GM18861 (cell line): Measurements from ENCODE around the gene CEMIP2.
"Not testable (repeated sequence)": the region's sequence is repeated elsewhere in the genome, so short reads cannot be mapped to it uniquely, and the experiment has no call there.

Experiments
- ATAC-seq: cut with Tn5 transposase; IDR thresholded peaks from one replicate; pipeline ENCODE4 v1.9.1; 2021; ENCODE audit not compliant: unreplicated experiment

Gene CEMIP2, protein sequence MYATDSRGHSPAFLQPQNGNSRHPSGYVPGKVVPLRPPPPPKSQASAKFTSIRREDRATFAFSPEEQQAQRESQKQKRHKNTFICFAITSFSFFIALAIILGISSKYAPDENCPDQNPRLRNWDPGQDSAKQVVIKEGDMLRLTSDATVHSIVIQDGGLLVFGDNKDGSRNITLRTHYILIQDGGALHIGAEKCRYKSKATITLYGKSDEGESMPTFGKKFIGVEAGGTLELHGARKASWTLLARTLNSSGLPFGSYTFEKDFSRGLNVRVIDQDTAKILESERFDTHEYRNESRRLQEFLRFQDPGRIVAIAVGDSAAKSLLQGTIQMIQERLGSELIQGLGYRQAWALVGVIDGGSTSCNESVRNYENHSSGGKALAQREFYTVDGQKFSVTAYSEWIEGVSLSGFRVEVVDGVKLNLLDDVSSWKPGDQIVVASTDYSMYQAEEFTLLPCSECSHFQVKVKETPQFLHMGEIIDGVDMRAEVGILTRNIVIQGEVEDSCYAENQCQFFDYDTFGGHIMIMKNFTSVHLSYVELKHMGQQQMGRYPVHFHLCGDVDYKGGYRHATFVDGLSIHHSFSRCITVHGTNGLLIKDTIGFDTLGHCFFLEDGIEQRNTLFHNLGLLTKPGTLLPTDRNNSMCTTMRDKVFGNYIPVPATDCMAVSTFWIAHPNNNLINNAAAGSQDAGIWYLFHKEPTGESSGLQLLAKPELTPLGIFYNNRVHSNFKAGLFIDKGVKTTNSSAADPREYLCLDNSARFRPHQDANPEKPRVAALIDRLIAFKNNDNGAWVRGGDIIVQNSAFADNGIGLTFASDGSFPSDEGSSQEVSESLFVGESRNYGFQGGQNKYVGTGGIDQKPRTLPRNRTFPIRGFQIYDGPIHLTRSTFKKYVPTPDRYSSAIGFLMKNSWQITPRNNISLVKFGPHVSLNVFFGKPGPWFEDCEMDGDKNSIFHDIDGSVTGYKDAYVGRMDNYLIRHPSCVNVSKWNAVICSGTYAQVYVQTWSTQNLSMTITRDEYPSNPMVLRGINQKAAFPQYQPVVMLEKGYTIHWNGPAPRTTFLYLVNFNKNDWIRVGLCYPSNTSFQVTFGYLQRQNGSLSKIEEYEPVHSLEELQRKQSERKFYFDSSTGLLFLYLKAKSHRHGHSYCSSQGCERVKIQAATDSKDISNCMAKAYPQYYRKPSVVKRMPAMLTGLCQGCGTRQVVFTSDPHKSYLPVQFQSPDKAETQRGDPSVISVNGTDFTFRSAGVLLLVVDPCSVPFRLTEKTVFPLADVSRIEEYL (N-terminal part only)

DNA sequence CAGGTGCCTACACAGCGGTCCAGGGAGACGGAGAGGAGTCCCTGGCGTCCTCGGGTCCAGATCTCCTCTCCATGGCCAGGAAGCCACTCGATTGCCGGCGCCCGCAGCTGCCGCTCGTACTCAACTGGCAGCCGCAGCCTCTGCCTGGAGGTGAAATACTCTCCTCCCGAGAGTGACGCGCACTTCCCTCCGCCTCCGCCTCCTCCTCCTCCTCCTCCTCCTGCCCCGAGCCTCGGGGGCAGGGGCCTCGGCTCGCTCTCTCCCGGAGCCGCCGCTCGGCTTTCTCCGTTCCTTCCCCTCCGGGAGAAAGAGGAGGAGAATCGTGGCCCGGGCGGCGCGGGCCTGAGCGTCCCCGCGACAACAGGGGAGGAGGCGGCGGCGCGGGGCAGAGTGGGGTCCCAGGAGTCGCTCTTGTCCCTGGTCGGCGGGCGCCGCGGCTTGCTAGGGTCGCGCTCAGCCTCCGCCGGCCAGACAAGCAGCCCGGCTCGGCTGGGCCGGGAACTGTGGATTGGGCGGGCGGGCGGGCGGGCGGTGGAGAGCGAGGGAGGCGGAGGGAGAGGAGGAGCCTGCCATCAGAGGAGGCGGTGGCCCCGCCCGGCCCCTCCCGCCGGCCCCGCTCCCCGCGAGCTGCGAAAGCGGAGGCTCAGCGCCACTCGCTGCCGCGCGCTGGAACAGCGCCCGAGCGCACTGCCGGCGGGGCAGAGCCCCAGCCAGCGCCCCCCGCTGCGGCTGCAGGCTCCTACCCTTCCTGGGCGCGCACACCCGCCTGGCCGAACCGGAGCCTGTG lies at the start of gene CEMIP2:
TSS of gene CEMIP2 (minus strand) at position 126 of the 787 bp plus-strand sequence. CDS start 18,140 bp downstream, outside the sequence.
- ATAC-seq = peak; percentile 62

DNA sequence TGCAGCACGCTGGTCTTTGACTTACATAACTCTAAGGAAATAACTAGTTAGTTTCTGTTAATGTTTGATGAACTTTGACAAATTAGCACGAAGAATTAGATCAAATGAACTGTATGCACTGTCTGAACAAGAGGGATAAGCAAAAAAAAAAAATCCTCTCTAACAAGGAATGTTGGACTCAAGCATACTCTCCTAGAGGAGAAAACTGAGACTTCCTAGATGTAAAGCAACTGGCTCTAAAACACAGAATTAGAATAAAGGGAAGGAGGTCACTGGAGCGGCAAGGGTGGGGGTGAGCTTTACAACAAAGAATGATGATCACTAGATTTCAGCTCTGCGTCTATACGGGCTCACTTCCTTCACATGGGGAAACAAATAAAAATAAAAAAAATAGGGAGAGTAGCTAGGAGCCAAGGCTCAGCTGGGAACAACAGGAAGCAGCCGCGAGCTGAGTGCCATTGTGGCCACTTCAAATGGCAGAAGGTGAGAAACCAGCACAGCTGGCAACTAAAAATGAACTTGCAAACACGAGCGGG lies 48.7 kb upstream of the CEMIP2 start:
- no peak for ATAC-seq

DNA sequence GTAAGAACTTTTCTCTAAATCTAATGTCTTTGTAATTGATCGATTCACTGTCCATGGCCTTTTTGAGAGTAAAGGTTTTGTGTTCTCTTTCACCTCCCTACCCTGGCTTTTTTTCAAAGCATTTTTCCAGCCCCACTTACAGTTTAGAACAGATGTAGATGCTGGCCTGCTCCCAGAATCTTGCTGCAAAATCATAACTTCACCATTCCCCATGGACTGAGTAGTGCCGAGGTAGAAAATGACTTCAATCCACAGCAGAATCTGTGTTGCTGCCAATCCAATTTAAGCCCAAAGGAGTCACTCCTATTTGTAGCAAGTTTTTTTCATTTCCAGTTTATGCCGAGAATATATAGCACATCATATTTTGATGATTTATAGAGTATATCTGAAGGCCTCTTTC lies 46.5 kb upstream of the CEMIP2 start:
- ATAC-seq = no peak

DNA sequence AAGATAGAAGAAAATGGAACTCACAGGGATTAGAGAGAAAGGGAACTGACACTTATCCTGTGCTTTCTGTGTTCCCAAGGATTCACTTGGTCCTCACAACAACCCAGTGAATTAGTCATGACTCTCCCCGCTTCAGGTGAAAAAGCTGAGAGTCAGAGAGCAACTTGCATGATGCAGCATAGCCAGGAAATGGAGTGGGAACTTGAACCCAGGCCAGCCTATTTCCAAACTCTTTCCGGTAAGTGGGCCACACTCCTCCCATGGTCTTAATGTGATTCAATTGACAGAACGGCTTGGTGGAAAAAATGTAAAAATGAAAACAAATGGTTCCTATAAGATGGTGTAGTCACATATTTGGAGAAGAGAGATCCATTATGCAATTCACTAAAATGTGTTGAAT lies 45.9 kb upstream of the CEMIP2 start:
- no peak for ATAC-seq

DNA sequence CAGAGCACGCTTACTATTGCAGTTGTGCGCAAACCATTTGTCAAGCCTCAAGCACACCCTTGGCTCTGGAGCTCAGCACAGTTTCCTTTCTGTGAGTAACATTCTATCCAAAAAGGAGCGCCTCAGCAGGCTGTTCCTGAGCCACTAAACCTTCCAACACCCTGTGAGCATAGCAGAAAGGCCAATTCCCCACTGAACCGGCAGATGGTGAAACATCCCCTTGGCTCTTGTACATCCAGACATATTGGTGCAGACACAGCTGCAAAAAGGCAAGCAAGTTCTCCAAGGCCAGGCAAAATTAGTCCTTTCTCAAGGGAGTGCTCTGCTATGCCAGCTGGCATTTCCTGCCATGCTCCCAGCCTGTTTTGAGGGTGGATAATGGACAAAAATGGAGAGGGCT lies 44.1 kb upstream of the CEMIP2 start:
- no peak for ATAC-seq

DNA sequence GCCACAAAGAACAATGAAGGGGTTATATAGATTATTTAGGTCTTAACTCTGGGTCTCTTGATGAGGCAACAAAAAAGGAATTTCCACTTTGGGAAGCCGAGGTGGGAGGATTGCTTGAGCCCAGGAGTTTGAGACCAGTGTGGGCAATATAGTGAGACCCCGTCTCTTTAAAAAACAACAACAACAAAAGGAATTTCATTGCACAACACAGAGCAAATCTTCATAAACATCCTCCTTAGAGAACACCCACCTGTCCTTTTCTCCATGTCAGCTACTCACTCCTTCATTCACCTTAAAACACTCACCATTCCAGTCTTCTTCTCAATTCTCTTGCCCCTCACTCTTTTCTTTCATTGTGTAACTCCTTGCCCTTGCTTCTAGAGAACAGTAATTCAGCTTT lies 39.8 kb upstream of the CEMIP2 start:
- ATAC-seq = no peak

DNA sequence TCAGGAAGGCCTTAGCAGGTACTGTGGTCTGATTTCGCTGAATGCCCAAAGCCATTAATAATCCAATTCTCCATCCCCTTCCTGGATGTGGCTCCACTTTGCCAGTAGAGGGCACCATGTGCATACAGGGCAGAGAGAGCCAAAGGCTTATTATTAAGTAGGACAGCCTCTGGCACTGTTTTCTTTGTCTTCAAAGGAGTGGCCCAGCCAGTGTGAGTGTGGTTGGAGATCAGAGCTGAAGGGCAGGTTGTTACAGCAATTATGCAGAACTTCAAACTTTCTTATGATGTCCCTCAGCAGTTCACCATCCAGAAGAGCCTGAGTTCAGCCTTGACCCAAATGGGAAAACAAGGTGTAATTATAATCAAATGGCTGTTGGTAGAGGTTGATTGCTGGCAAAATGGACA lies 38.6 kb upstream of the CEMIP2 start:
- peak; percentile 95 for ATAC-seq

DNA sequence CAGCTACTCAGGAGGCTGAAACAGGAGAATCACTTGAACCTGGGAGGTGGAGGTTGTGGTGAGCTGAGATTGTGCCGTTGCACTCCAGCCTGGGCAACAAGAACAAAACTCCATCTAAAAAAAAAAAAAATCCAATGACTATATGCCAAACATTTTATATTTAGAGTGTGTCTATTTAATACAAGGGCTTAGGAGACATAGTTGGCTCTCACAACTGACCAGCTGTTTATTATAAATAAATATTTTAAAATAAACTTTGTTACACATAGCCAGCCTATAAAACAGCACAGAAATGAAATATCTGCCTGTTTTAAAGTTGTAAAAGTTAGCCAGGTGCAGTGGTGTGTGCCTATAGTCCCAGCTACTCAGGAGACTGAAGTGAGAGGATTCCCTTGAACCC lies 36.8 kb upstream of the CEMIP2 start:
- not testable (repeated sequence) for ATAC-seq

DNA sequence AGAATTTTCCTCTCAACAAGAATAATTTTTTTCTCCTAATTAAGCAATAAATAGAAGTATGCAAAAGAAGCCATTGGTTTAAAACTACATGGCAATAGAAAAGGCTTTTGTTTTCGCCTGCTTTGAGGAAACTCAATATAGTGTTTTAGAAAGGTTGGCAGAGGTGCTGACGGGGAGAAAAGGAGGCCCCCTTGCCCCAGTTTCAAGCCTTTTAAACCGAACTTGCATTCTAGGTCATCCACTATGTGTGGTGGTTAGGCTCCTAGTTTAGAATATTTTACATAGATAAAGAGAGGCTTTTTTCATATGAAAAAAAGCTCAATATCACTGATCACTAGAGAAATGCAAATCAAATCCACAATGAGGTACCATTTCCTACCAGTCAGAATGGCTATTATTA lies 33.5 kb upstream of the CEMIP2 start:
- ATAC-seq = no peak

DNA sequence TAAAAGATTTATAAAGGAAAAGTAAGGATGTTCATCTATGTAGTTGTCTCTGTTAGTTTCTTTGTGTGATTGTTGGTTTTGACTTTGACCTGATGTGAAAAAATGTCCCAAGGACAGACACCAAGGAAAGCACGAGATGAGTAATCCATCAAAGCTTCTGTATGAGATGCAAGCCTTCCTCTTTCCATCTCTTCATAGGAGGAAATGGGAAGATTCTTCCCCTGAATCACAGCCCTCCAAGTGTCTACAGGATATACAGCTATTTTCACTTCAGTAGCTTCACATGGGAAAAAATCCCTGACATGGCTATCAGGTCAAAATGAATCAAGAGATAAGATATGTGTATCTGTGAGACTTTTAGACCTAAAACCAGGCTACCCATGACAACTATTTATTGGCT lies 29.0 kb upstream of the CEMIP2 start:
- ATAC-seq = no peak

DNA sequence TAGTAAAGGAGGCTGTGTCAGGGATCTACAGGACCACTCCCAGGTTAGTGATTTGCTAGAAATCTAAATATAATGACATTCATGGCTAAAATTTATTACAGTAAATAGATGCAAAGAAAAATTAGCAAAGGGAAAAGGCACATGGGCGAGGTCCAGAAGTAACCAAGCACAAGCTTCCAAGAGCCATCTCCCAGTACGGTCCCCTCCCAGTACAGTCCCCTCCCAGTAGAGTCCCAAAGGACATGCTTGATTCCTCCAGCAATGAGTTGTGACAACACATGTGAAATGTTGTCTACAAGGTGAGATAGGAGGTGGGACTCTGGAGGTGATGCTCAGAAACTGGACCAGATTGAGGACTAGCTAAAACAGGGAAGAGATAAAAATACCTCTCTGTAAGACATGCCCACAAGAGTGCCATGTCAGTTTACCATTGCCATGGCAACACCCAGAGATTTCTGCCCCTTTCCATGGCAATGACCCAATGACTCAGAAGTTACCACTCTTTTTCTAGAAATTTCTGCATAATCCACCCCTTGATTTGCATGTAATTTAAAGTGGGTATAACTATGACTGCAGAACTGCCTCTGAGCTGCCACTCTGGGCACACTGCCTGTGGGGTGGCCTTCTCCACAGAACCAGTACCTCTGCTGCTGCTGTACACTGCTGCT lies 27.9 kb upstream of the CEMIP2 start:
- no peak for ATAC-seq

DNA sequence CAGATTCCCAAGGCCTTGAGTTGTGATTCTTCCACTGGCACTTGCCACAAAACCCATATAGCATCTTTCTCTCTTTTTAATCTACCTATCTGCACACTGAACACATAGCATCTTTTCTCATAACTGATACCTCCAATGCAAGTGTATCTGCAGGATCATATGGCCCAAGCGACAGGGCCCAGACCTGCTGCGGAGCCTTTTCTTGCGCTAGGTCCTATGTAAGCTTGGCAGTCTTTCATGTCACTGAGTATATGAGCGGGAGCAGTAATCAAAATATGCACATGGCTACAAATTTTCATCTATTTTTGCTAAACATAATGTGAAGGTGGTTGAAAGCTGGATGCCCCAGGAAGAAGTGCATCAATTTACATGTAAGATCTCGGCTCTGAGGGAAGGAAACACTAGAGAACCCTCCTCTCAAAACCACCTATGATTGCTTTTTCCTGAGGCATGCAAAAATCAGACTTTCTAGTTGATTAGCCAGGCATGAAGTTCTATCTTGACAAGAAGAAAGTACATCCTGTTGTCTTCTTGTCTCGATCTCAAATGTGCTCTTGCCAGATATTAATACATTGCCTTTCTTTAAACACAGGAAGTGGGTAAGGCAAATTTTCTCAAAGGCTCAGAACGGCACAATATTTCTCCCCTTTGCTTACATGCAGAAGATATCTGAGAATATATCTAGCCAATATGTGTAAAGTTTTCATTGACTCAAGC lies 26.9 kb upstream of the CEMIP2 start:
- peak; percentile 92 for ATAC-seq

DNA sequence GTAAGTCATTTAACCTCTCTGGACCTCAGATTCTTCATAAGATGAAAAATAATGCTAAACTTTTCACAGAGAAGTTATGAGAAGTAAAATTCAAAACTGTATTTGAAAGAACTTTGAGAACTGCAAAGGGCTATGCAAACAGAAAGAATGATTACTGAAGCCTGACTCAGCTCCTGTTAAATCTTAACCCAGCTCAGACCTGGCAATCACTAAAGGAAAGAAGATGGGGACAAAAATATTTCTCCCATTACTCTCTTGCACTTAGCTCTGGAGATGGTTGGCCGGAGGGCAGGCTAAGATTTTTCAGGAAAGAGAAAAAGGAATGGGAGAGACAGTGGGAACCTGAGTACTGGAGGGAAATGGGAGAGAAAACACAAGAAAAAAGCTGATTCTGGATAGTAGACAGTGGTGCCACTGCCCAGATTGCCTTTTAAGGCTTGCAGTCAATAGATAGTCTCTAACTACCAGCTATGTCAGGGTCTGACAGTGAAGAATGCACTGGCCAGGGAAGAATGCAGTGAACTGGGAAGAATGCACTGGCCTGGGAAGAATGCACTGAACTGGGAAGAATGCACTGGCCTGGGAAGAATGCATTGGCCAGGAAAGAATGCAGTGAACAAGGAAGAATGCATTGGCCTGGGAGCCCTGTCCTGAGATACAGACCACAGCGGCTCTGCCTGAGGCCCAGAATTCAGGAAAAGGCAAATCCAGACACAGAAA lies 25.2 kb upstream of the CEMIP2 start:
- peak; percentile 35 for ATAC-seq

DNA sequence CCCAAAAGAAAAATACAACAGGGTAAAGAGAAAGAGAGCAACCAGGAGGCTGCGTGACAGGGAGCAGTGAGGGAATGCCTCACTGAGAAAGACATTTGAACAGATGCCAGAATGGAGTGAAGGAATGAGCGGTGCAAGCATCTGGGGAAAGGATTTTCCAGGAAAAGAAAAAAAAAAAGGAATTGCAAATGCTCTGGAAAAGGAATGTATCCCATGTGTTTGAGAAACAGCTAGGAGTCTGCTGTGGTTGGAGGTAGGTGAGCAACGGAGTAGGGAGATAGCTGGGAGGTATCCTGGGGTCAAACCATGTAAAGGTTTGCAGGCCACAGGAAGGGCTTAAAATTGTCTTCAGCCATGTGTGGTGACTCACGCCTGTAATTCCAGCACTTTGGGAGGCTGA lies 23.6 kb upstream of the CEMIP2 start:
- no peak for ATAC-seq

DNA sequence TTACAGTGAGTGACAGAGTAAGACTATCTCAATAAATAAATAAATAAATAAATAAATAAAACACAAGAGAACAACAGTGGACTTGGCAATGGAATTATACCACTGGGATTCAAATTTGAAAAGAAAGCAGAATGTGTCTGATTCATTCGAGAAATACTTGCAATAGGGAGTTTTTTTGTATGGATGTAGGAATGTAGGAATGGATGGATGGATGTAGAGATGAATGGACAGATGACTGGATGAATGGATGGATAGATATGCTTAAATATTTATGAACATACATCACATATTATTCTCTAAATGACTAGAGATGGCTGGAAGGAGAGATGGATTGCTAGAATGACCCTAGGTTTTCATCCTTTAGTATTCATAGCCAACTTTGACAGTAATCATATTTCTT lies 22.0 kb upstream of the CEMIP2 start:
- no peak for ATAC-seq

DNA sequence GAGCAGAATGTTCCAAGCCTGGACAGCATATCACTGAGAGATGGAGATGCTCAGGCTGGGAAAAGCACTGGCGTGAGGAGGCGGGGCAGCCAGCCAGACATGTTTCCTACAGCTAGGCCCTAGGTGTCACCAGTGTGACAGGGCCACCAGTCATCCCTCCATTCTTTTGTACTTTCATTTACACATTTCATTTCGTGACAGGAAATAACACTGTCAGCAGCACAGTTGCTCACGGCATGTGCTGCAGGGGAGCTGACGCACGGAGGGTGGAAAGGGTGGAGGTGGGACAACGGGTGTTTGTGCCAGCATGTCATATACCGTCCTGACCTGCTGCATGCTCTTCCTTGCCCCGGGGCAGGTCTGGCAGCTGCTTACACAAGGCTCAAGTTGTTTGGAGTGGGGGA lies 14.8 kb upstream of the CEMIP2 start:
- ATAC-seq = peak; percentile 94

DNA sequence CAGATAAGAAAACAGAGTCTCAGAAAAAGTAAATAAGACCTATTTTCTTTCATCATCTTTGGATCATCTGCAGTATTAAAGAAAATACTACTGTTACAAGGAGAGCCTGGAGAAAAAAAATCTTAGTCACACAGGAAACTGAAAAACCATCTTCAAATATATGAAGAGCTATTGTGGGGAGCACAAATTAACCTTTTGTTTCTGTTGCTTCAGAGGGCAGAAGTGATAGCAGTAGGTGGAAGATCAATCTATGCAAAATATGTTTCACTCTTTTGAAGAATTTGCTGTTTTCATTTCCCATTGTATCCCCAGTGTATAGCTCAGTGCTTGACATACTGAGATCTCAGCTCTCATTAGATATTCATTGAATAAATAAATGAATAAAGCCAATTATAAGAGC lies 13.1 kb upstream of the CEMIP2 start:
- ATAC-seq = peak; percentile 64

DNA sequence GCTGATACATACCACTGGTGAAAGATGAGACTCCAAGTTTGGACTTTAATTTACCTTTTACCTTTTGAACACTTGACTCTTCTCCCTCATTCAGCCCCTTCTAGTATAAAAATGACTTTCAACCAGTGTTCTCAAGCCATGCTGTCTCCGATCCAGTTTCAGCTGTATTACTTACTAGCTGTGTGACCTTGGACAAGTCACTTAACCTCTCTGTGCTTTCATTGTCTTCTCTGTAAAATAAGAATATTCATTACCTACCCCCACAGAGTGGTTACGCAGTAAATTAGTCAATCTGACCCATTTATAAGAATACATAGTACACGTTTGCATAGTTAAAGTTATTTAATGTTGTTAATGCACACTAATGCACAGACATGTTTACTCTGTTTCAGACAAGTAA lies 12.6 kb upstream of the CEMIP2 start:
- no peak for ATAC-seq
